Measurements from ENCODE around the gene LIAS.

The LIAS gene

DNA sequence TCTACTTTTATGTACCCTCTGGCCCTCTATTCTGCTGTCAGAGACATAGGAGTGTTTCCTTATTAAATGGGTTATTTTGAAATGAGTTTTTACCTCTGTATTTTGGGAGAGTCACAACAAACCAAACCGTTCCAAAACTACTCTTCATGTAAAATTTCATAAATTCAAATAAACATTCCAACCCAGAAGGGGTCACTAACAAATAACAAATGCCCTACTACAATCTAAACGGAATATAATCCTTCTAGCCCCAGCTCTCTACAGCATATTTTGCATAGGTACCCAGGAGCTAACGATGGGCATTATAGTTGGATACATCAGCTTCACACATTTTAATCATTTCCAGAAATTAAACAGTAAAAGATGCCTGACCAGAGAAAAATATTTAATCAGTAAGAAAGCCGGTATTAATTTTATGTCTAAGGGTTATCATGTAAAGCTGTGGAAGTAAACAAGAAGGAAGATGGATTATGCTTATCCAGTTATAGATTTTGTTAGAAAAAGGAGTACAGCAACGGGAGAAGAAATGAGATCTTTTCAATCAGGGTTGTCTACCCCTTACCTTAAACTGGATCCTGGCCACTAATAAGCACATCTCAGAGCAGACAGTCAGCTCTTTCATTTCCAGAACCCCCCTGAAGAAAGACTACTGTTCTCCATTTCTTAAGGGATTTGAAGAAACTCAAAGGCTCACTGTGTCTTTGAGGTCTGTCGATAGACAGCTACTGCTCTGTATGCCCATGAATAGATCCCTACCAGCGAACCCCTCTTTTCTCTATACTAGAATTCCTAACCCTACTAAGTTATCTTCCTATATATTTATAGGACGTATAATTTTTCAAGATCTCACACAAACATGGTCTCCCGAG, 67.2 kb downstream of the LIAS start:
- Mint-ChIP-seq H3K4me3 (peak overlapping the region; percentile 96), H3K36me3 (peaks cover 3% of the 10 kb centered on the region)

GRCh38 chr4:39526765-39527295, 68.0 kb downstream of the LIAS start:
- no peaks in the 10 kb centered on the region for H3K27me3 Mint-ChIP-seq
- peak in 1 of 2 donors; percentile 22 for DNase-seq (ENCODE audit: low spot score in 2 of 2)
- peaks cover 5% of the 10 kb centered on the region for H3K9me3 Mint-ChIP-seq
- ATAC-seq (ENCODE audit: low read depth), result peak; percentile 10
- peaks cover 8% of the 10 kb centered on the region for H3K4me1 Mint-ChIP-seq
- peak overlapping the region; percentile 96 for H3K4me3 Mint-ChIP-seq
- H3K27ac Mint-ChIP-seq, result peak overlapping the region; percentile 94
- peaks cover 10% of the 10 kb centered on the region for H3K36me3 Mint-ChIP-seq

More for the DNA sequence above, 67.2 kb downstream of the LIAS start:
- H3K4me1 Mint-ChIP-seq, result peaks cover 8% of the 10 kb centered on the region
- no peak for DNase-seq (ENCODE audit: low spot score in 2 of 2)
- H3K27me3 Mint-ChIP-seq, result no peaks in the 10 kb centered on the region
- H3K27ac Mint-ChIP-seq, result peak overlapping the region; percentile 94
- peaks cover 3% of the 10 kb centered on the region for H3K9me3 Mint-ChIP-seq
- ATAC-seq (ENCODE audit: low read depth), result no peak

- Mint-ChIP-seq H3K36me3 (peaks cover 16% of the 10 kb centered on the region), H3K27ac (peak within 1 kb of the TSS; percentile 94), H3K27me3 (no peaks in the 10 kb centered on the region), H3K4me3 (peak within 1 kb of the TSS; percentile 96), H3K4me1 (peaks cover 8% of the 10 kb centered on the region), H3K9me3 (peaks cover 7% of the 10 kb centered on the region)
- DNase-seq (ENCODE audit: low spot score in 2 of 2) (peak; percentile 85 to 87), ATAC-seq (ENCODE audit: low read depth) (peak; percentile 98)
Observed at GRCh38 chr4:39527296-39528060, 68.6 kb downstream of the LIAS start, which contains the start of gene UGDH. Gene UGDH (minus strand): TSS chr4:39527439. CDS start chr4:39521512, 5,927 bp downstream.

DNA sequence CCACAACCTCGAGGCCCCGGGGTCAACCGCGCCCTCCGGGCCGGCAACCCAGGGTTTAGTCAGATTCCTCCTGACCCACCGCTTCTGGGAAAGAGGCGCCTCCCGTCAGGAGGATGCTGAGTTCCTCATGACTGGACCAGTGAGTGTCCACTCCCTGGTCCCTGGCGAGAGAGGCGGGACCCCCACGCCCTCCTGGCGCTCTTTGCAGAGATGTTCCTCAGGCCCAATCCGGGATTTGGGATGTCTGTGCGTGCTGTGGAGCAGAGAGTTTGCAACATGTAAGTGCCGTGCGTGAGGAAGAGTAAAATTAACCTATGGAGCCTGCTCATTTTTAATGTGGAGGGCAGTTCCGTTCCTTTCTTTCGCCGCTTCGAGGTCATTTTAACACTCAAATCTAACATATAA, 69.2 kb downstream of the LIAS start:
- peaks cover 19% of the 10 kb centered on the region for H3K36me3 Mint-ChIP-seq
- no peak for ATAC-seq (ENCODE audit: low read depth)
- H3K4me3 Mint-ChIP-seq, result peak overlapping the region; percentile 96
- peaks cover 8% of the 10 kb centered on the region for H3K4me1 Mint-ChIP-seq
- no peak for DNase-seq (ENCODE audit: low spot score in 2 of 2)
- peak overlapping the region; percentile 14 for H3K27ac Mint-ChIP-seq
- H3K27me3 Mint-ChIP-seq, result no peaks in the 10 kb centered on the region
- H3K9me3 Mint-ChIP-seq, result peaks cover 7% of the 10 kb centered on the region

Measured in memory B cell (primary cell).